Mammary epithelial cell (primary cell): ENCODE measurements around the gene ADGRD1.

Source experiments
- CTCF ChIP-seq, 2 donors: IDR thresholded peaks in 1 of 2; conservative IDR thresholded peaks in 1 of 2; 2 replicates each; pipeline ENCODE4 v1.5.1; 2011 to 2012; ENCODE audit warnings: inconsistent platforms in 2 of 2, low read length in 2 of 2, mild to moderate bottlenecking in 2 of 2, control low read depth in 1 of 2, low read depth in 1 of 2; ENCODE audit not compliant: insufficient read depth in 1 of 2; ENCODE audit errors: extremely low read depth in 1 of 2
- EZH2 ChIP-seq: IDR thresholded peaks from 2 replicates; pipeline ENCODE4 v1.6.1; 2012; ENCODE audit warnings: low read length, inconsistent platforms, borderline replicate concordance

DNA sequence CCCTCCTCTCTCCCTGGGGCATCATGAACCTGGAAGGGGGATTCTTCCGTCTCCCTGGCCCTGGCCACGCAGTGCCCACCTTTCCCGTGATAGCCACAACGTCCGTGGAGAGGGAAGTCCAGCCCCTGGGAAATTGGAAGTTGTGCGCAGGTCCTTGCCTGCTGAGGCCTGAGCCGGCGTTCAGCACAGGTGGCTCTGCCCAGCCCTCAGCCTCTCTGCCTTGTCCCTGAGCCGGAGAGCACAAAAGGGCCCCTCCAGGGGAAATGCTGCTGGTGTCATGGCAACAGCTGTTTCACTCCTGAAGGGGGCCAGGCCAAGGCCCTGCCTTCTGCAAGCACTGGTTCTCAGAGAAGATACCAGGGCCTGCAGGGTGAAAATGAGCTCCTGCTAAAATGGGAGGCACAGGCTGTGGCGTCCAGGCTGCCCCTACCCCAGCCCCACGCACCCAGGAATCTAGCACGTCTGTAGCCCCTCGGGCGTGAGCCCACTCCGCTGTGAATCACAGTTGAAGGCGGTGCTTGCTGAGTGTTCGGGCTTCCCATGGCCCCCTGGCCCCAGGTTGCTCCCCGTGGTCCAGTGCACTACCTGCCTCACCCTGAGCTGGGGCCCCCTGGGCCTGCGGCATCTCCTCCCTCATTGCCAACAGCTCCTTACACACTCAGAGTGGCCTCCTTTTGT, 149.4 kb downstream of the ADGRD1 start:
- TF ChIP-seq CTCF (conservative IDR thresholded peaks at IDR 0.05 in 1 of 2, IDR thresholded peaks at IDR 0.05 in 1 of 2; ENCODE audit: extremely low read depth in 1 of 2, insufficient read depth in 1 of 2, low read depth in 1 of 2, low read length in 2 of 2): no peak
- TF ChIP-seq EZH2: no peak
